NB4 (cell line): ENCODE results near the gene PRMT7.

ENCODE experiments used
- DNase-seq: peaks from one replicate; pipeline ENCODE4 v3.0.0; 2010; ENCODE audit warnings: low read depth
- H3K4me3 ChIP-seq: one replicate; pipeline ENCODE4 v1.5.1; 2011; ENCODE audit warnings: mild to moderate bottlenecking, low read depth, low read length, moderate library complexity
- MYC ChIP-seq: IDR thresholded peaks from 2 replicates; pipeline ENCODE4 v1.6.1; 2011; ENCODE audit warnings: low read depth, low read length
- POLR2A ChIP-seq: IDR thresholded peaks from 2 replicates; pipeline ENCODE4 v1.6.1; 2011; ENCODE audit warnings: mild to moderate bottlenecking; ENCODE audit not compliant: insufficient read length; ENCODE audit errors: extremely low read depth
- TF ChIP-seq, protein P1 (sequence below): IDR thresholded peaks from one replicate; pipeline ENCODE4 v1.5.1; 2012; ENCODE audit warnings: low read depth, low read length
- TF ChIP-seq, protein P2 (sequence below): IDR thresholded peaks from 2 replicates; pipeline ENCODE4 v1.6.1; 2011; ENCODE audit warnings: low read depth, low read length

PRMT7 gene

DNA sequence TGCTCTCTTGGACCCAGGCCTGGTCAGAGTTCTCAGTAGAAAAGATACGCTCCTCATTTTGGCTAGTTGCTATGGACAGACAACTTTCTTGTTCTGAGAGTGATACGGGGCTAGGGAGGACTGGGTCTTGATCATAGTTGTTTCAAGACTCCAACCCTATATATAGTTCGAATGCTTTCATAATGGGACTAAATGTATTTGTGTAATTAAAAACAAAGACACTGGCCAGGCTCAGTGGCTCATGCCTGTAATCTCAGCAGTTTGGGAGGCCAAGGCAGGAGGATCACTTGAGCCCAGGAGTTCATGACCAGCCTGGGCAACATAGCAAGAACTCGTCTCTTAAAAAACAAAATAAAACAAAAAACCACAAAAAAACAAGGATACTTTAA lies 28.8 kb upstream of the PRMT7 start:
- TF ChIP-seq, protein P1, sequence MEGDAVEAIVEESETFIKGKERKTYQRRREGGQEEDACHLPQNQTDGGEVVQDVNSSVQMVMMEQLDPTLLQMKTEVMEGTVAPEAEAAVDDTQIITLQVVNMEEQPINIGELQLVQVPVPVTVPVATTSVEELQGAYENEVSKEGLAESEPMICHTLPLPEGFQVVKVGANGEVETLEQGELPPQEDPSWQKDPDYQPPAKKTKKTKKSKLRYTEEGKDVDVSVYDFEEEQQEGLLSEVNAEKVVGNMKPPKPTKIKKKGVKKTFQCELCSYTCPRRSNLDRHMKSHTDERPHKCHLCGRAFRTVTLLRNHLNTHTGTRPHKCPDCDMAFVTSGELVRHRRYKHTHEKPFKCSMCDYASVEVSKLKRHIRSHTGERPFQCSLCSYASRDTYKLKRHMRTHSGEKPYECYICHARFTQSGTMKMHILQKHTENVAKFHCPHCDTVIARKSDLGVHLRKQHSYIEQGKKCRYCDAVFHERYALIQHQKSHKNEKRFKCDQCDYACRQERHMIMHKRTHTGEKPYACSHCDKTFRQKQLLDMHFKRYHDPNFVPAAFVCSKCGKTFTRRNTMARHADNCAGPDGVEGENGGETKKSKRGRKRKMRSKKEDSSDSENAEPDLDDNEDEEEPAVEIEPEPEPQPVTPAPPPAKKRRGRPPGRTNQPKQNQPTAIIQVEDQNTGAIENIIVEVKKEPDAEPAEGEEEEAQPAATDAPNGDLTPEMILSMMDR = no peak
- TF ChIP-seq POLR2A = no peak
- TF ChIP-seq MYC = no peak
- TF ChIP-seq, protein P2, sequence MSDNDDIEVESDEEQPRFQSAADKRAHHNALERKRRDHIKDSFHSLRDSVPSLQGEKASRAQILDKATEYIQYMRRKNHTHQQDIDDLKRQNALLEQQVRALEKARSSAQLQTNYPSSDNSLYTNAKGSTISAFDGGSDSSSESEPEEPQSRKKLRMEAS = no peak
- no peak for DNase-seq
- H3K4me3 ChIP-seq = no peak overlapping the region

DNA sequence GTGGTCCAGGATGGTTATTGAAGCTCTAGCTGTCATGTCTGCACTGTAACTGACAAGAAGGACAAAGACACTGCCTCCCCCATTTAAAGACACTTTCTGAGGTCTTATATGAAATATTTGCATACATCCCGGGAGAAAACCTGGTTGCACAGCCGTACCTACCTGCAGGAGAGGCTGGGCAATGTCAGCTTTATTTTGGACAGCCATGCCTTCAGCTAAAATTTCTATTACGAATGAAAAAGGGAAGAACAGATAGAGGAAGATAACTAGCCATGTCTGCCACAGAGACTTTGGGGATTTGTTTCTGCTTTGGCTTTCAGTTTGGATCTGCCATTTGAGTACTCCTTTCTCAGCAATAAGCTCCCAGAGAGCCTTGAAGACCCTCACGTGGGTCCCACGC lies 27.5 kb upstream of the PRMT7 start:
- DNase-seq = no peak
- no peak for TF ChIP-seq MYC
- TF ChIP-seq, protein P1 = no peak
- no peak for TF ChIP-seq POLR2A
- TF ChIP-seq, protein P2 = no peak
- no peak overlapping the region for H3K4me3 ChIP-seq

DNA sequence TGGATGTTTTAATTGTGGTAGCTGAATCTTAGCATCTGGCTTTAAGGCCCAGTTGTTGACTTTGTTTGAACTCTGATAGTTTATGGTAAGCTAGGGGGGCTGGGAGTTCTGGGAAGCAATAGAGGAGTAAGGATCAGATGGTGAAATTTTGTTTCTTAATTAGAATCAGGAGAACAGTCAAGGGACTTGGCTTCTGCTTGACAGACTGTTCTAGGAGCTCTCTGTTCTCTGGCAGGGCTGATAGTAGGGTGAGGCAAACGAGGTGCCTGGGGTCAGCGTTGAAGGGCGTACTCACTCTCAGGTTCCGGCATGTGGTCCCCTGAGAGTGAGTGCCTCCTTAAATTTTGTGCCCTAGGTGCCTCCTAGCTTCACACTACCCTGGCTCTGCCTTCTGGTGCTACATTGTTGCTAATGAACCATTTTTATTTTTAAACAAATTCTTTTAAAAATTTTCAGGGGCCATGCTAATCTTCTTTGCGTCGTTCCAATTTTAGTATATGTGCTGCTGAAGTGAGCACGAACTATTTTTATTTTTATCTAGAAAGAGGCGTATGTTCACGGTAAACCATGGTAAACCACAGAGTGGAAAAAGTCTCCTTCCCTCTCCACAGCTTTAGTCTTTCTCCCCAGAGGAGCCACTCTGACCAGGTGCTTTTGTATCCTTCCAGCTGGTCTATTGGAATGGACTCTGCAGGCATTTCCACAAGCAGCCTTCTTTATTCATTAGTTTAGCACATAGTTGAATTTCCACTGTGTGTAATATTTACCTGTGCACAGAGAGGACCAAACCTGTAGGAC lies 26.8 kb upstream of the PRMT7 start:
- no peak for TF ChIP-seq POLR2A
- H3K4me3 ChIP-seq = no peak overlapping the region
- no peak for DNase-seq

DNA sequence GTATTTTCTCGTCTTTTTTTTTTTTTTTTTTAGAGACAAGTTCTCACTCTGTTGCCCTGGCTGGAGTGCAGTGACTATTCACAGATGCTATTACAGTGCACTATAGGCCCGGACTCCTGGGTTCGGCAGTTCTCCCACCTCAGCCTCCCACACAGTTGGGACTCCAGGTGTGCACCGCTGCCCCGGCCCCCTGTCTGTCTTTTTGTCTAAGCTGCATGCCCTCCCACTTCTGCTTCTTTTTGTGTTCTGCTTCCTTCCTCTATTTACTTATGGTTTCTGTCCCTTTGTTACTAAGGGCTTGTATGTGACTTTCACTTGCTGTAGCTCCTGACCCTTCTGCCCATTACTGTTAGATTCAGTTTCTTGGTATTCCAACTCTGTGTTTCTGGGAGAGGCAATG lies 26.0 kb upstream of the PRMT7 start:
- TF ChIP-seq, protein P2 = no peak
- TF ChIP-seq MYC (no peak), POLR2A (no peak)
- TF ChIP-seq, protein P1 = no peak
- no peak overlapping the region for H3K4me3 ChIP-seq
- DNase-seq = peak; percentile 75

DNA sequence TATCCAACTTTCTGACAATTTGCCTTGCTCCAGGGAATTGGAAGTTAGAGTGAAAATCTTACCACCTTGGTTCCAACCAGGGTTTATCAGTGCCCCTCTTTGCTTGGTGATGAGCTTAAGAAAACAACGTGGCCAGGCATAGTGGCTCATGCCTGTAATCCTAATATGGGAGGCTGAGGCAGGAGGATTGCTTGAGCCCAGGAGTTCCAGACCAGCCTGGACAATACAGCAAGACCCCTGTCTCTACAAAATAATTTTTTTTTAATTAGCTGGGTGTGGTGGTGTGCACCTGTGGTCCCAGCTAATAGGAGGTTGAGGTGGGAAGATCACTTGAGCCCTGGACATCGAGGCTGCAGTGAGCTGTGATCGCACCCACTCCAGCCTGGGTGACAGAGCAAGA lies 25.1 kb upstream of the PRMT7 start:
- TF ChIP-seq POLR2A = no peak
- no peak for TF ChIP-seq MYC
- peak overlapping the region; percentile 26 for H3K4me3 ChIP-seq
- no peak for DNase-seq

DNA sequence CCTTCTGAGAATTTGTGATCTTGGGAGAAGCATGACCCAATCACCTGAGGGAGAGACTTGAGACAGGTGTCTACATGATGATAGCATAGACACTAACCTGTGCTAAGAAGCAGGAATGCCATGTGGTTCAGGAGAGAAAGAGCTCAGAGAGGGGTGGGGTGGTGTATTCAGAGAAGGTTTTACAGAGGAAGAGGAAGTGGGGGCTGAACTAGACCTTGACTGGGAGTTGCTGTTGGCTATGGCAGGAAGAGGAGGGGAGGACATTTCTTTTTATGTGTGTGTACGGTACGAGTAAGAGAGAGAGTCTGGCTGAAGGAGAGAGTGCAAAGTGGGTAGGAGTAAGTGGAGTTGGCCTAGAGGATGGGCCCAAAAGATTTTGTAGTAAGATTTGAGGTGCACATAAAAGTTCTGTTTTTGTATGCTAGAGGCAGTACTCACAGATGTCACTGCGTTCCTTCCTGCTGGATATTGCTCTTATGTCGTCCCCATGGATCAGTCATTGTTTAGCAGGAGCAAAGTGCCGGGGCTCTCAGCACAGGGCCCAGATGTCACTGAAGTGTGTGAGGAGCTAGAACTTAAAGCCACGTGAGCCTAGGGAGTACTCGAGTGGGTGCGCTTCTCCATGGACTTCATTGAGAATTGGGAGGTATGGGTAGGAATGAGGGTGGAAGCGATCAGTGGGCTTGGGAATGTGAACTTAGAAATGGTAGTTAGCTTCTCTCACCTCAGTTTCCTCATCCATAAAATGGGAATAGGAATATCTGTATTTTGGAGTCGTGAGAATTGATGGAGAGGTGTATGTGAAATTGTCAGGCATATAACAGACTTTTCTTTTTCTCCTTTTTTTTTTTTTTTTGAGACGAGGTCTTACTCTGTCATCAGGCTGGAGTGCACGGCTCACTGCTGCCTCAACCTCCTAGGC lies 24.4 kb upstream of the PRMT7 start:
- TF ChIP-seq POLR2A = no peak
- peak; percentile 57; the same call in 1 of the 2 replicates for TF ChIP-seq MYC
- TF ChIP-seq, protein P2 = peak; percentile 70
- TF ChIP-seq, protein P1 = no peak

More for the DNA sequence above, 24.4 kb upstream of the PRMT7 start:
- DNase-seq = peak; percentile 86
- peak overlapping the region; percentile 26 for H3K4me3 ChIP-seq
